Cerebellar cortex (tissue), 1 donor: ENCODE measurements around the gene IPO8.

Experiments used
- DNase-seq: peaks from one replicate; pipeline ENCODE4 v3.0.0-alpha.2; 2015; ENCODE audit warnings: low spot score

Gene IPO8

DNA sequence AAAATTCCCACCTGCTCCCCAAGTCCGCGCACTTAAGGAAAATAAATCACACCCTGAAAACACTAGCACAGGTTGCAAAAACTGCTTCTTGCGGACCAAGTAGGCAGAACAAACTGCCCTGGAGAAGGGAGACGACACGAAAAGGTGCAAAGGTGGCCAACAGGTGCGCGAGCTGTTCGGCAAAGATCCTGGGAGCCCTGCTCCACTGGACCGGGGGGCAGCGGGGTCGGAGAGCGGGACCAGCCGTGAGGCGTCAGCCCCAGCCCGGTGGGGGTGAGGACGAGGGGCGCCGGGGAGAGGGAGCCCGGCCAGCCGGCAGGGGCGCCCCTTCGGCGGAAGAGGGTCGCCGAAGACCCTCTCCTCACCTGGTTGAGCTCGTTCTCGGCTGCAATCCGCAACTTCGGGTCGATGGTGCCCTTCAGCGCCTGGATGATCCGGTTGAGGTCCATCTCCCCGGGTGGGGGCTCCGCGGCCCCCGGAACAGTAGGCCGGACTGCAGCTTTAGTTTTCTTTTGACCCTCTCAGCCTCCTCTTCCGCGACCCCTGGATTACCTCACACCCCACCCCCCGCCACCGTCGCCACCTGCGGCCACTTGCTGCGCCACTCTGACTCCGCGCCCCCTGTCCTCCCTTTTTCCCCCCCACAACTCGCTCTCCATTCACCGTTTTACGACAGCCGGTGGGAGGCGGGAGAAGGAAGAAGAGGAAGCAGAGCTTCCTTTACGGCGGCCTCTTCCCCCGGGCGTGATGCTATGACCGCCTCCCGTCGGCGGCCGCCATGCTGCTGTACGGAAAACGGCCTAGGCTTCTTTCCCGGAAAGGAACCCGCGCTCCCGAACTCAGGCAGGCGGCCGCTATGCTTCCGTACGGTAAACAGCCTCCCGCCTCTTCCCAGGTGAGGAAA lies at the start of gene IPO8:
Gene IPO8, minus strand, starts transcription at position 671 of the 904 bp plus-strand sequence. Its CDS starts 222 bp downstream, at position 449.
- DNase-seq: peak; percentile 94

DNA sequence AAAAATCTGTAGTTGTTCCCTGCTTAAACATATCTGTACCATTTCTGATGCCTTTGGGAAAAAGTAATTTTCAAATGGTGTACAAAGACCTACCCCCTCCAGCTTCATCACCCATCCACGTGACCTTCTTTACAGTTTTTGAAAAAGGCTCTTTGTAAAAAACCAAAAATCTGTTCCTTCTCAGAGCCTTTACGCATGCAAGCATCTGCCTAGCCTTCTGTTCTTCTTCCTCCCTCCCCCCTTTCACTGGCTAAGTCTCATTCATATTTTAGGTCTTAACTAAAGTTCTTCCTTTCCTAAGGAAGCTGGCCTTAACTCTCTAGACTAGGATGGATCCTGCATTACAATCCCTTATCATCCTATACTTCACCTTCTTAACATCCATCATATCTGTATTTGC lies 48.7 kb upstream of the IPO8 start:
- no peak for DNase-seq

DNA sequence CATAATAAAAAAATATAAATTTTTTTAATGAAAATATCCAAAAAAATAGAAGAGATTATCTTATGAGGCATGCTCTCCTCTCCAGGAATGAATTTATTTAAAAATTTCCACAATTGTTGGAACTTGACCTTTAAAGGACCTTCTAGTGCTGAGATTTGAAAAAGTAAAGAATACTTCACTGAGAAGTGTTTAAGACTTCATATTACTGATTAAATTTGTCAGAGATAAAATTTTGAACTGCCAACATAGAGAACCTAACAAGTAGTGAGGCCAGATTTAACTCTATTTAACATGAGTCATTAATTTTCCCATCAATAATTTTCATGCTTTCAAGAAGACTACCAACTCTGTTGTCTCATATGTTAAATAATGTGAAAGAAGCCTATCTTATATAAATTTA lies 44.6 kb upstream of the IPO8 start:
- no peak for DNase-seq

DNA sequence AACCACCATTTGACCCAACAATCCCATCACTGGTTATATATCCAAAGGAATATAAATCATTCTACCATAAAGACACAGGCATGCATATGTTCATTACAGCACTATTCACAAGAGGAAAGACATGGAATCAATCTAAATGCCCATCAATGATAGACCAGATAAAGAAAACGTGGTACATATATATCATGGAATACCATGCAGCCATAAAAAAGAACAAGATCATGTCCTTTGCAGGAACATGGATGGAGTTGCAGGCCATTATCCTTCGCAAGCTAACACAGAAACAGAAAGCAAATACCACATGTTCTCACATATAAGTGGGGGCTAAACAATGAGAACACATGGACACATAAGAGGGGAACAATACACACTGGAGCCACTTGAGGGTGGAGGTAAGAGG lies 43.4 kb upstream of the IPO8 start:
- DNase-seq: no peak

DNA sequence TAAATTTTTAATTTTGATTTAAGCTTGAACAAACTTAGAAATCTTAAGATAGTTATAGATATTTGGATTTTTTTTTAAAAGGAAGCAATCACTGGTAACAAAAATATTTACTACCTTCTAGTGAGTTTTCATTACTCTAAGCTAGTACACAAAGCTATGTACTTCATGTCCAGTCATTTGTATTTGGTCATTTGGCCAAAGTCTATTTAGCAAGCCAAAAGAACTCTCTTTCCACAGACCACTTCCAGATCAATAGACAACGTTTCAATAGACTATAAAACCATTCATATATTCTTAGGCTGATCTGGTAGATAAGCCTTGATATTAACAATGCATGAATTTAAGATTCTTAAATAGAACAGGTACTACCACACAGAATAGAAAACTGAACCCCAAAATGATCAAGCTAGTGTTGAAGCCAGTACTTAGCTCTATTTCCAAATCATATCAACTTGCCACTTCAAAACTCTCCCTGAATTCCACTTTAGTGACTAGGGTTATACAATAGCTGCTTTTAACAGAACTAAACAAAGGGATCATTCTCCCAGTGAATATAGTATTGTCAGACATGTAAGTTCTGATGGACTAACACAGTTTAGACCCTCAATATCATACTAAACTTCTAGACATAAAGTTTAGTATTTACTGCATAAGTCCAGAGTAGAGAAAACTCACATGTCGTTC lies 37.4 kb upstream of the IPO8 start:
- DNase-seq: no peak

DNA sequence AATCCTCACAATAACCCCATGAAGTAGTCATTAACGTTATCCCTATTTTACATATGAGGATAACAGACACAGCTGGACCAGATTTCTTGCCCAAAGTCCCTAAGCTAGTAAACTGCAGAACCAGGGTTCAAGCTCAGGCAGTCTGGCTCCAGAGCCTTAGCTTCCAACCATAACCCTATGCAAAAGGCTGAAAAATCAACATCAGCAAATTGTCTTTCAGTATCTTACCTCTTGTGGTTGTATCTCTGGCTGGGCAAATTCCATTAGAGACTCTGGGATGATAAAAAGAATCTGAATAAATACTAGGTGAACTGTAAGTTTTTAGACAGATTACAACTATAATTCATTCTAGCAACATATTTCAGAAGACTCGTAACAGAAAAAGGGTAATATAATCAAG lies 34.3 kb upstream of the IPO8 start:
- no peak for DNase-seq

DNA sequence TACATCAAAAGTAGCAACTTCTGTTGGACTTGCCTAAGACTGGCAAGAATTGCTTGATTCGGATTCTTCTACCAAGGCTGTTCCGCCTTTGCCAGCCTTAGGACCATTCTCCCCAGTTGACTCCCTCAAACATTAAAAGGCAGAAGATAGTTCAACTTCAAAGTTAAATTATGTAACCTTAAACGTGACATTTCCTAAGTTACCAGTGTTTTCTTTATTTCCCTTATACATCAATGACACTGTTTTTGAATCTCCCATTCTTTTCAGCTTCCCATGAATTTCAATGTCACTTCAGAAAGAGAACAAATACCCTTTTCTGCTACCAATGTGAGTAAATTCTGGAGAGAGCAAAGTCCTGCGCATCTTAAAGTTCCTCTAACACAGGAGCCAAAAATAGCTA lies 33.9 kb upstream of the IPO8 start:
- no peak for DNase-seq

DNA sequence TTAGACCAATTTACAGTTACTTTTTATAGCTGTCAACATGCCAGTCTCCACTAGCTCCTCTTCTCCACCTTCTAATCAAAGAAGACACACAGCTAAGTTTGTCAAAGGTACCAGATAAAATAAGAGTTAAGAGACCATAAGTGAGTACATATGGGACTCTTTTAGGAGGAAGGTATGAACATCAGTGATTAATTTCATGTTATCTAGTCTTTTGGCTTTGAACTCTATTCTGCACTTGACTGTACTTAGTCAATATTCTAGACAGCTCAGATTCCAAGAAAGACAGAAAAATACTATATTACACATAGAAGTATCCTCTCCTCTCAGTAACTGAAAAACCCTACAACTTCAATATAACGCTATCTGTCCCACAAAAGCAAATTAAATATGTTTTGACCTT lies 31.0 kb upstream of the IPO8 start:
- DNase-seq: no peak

DNA sequence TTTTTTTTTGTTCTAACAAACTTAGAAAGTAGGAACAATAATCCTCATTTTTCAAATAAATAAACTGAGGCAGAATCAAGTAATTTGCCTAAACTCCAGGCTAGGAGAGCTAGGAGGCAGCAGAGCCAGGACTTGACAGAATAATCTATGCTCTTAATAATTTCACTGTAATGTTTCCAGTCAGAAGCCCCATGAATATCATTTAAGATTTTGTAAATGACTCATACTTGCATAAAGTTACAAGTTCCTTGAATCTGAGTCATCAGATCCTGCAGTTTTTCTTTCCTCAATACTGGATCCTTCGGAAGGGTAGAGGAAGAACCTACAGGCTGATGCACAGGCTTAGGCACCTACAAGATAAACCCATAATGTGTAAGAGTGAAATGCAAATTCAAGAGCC lies 30.1 kb upstream of the IPO8 start:
- no peak for DNase-seq

DNA sequence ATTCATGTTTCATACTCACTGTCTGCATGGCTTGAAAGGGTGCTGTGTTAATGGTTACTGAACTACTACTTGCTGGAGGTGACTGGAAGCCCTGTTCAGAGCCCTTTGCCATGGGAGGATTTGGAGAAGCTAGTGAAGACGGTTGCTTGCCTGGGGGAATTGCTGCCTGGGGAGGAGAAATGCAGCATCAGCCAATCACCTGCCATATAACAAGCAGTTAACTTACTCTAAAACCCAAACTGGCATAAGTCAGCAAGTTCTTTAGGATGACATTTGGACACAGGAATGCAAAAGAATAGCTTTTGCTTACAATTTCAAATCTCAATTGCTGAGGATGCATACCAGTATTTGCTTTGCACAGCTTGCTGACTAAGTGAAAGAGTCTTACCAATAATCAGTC lies 23.4 kb upstream of the IPO8 start:
- DNase-seq: no peak

DNA sequence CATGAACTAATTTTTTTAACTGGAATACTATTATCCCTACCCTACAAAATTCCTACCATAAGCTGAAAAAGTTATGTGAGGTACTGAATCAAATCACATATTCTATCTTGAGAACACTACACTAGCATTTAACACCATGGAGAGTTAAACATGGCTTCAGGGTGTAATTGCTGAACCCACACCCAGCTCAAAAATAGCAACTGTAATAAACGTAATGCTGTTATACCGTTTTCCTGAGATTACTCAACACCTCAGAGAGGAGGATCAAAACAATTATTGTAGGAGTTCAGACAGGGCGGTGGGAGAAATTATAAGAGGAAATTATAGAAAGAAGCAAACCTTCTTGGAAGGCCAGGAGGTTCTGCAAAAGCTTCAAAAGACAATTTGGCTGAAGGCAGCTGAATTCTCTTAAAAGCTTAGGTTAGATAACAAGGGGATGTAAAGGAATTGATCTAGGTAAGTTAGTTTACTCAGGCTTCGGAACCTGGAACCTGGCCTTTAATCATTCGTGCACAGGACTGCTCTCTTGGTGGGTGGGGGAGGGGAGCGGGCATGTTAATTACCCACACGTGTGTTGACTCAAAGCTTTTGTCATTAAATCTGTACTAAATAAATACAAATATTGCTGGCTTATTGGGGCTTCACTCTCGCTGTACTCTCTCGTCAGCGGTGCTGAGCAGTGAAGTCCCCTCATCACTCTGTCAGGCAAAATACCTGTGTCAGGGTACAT lies 12.1 kb upstream of the IPO8 start:
- no peak for DNase-seq

DNA sequence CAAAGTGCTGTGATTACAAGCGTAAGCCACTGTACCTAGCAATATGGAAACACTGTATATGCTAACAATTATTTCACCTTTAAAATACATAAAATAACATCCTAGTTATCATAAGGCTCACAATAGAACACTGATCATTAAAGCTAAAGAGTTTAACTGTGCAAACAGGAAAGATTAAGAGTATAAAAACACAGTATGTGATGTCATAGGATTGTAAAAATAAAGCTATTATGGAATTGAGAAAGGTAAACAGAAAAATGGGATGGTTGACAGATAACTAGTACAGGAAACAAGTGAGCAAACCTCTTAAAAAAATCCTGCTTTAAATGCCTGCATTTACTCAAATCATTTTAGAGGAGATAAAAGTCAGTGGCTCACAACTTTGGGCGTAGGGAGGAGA lies 10.8 kb upstream of the IPO8 start:
- no peak for DNase-seq

DNA sequence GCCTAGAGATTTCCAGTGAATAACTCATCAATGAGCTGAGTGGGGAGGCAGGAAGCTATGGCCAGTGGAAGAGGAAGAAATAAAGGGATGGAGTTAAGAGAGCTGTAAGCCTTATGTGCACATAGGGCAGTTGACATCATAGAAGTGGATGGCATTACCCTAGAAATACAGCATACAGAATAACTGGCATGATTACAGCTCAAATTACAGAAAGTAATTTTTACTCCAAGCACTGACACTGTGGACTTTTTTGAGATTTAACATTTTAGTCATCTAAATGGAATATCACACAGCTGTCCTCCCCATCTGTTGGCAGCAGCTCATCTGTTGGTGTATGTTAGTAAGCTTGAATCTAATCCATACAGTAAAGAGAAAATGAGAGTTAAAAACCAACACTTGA lies 5.4 kb upstream of the IPO8 start:
- DNase-seq: no peak

DNA sequence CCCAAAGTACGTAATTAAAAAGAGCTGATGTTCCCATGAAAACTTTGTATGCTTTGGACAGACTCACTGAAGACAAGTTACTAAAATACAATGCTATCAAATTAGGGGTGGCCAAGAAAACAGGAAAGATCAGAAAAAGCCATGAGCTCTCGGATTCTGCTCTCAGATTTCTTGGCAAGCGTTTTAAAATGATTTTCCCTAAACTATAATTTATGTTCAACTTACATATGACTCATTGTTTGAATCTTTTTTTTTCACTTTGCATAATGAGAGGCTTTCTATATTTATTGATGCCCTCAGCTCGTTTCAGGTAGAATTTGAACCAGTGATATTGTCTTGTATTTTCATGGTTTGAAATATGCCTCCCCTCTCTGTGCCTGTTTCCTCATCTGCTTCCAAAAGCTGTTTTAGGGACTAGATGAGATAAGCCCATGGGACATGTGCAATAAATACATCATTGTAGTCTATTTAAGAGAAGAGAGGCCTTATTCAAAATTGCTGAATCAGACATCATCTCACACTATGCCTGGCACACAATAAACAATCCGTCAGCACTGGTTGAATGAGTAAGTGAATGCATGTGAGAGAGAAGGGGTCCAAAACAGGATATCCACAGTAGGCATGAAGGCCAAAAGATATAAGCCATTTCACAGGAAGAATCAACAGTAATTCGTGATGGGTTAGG lies 4.7 kb upstream of the IPO8 start:
- no peak for DNase-seq

DNA sequence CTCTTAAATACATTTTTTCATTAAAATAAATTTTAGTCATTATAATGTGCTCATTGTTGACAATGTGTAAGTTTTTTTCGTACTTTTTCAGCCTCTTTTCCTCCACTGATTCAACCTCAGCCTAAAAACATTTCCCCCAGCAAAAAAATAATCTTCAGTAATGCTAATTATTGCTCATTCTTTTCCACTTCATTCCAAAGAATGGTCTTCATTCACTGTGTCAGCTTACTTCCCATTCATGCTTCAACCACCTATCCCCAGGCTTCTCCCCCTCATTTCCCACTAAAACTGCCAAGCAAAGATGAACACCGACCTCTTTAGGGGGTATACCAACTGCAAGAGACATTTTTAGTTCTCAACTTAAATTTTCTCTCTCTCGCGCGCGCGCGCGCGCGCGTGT lies 2.7 kb upstream of the IPO8 start:
- no peak for DNase-seq

DNA sequence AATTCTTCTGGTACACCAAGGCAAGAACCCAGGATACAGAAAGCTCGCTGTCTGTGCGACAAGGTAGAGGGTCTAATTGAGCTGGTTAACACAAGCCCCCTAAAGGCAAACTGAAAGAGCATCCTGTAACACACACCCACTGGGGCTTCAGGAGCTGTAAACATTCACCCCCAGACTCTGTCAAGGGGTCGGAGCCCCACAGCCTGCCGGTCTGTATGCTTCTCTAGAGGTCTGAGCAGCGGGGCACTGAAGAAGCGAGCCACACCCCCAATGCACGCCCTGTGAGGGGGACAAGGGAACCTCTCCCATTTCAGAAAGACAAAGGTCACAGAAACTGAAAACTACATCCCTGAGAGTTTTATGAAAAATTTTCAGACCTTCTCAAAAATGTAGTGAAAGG lies 1.3 kb upstream of the IPO8 start:
- no peak for DNase-seq

DNA sequence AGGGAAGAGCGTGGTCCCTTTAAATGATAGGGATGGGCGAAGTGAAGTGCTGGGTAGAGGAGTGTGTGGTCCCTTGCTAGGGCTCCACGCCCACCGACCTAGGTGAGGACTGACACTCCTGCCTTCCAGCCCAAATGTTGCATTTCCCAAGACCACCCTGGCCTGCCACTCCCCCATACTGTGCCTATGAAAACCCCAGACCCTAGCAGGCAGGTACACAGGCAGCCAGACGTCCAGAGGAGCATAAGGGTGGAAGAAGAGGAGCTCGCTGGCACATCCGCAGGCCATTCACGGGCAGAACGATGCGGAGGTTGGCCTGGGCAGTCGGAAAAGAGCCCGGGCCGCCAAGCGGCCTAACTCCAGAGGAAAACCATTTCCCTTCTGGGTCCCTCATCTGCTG lies 817 bp upstream of the IPO8 start:
- DNase-seq: no peak

DNA sequence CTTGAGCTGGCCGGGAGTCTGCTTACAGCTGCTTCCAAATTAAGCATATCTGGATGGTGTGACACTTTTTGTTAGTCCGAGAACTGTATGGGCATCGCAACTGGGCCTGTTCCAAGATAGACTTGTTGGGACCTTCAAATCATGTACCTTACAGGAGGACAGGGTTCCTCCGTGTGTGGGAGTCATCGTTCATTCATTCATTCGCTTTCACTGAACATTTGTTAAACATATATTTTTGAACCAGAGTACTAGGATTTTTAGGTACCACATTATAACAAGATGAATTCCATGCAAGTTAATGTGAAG lies 387 bp upstream of the IPO8 start:
- no peak for DNase-seq

DNA sequence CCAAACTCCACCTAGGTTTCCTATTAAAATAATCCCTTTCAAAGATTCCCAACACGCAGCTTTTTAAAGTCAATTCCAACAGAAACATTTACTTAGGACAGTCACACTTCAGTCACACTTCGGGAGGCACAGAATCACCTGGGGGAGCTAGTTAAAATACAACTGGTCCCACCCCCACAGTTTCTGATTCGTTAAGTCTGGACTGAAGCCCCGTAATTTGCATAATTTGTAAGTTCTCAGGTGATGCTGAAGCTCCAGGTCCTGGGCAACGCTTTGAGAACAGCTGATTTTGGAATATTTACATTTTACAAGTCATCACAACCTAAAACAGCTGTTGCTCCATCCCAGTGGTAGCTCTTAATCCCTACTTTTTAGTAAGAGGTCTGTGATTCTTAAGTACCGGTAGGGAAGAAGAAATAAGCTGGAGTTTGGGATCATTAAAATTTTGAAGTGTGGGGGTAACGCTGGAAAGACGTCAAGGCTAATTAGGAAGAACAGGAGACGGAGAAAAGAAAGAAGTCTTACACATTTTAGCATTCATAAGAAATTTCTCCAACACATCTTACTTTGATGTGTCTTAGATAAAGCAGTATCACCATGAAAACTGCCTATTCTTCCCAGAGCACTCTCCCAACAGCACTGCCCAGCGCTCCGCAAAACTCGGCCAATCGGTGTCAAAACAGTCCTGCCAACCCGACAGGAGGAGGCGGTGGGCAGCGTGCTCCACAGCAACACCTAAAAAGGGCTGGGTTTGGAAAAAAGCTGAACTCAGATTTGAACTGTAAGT lies 1.1 kb downstream of the IPO8 start:
- peak; percentile 78 for DNase-seq

DNA sequence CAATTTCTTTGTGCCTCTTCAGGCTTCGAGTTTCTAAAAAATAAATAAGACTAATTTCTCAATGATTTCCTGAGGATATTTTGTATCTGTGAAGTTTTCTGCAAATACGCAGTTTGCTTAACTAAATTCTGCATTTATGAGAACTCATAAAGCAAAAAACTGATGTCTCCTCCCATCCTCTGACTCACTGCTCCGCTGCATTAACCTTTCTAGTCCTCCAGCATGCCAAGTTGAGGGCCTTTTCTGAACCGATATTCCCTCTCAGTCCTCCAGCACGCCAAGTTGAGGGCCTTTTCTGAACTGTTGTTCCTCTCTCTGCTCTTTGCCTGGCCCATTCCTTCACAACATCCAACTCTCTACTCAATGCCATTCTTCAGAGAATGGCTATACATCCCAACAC lies 3.2 kb downstream of the IPO8 start:
- no peak for DNase-seq

DNA sequence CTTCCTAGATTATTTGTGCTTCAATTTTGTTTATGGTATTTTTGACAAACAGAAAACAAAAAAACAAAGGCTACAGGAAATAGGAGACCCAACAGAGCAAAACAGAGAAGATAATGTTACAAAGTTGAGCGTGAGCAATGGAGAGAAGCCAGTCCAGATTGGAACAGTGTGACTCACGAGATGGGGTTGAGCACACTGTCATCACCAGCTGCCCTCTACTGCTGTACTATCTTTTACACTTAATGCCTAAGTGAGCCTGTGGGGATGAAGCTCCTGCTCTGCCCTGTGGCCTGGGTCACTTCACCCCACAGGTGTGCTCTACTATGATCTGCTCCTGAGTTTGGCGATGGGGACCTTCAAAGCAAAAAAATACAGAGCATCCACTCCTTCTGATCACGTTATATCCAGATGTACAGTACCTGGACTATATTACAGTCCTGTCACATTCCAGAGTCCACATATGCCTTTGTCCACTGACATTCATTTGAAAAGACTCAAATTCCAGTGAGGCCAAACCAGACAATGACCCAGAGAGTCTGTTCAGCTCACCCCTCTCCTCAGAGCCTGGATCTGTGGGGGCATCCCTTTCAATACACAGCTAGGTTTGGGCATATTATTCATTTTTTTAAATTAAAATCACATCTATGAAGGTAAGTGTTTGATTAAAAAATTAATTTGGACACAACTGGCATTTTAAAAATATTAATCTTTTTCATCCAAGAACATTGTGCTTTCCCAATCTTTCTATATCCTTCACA lies 4.4 kb downstream of the IPO8 start:
- DNase-seq: no peak
